Inflammatory macrophage treated with lipopolysaccharide for 1 hour (primary cell): ENCODE measurements around the gene SYNE1.

Experiments used
- DNase-seq, 2 donors: peaks; one replicate each; pipeline ENCODE4 v3.0.0-alpha.2; 2020 to 2022

SYNE1 gene

DNA sequence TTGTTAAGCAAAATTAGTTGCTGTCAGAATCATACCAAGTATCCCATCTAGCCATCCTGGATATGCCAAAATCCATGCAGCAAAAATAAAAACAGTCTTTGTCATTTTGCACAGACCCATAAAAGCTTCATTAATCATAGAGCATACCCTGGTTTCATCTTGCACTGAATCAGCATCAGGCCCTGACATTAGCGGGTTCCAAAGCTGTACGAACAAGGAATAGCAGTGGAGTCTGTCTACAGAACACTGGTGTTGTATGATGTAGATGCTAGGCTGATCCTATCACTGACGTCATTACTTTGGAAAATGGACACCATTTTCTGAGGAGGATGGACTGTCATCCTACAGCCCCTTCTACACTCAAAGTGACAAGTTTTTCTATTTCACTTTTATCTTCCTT lies 514.1 kb downstream of the SYNE1 start:
- DNase-seq: no peak

DNA sequence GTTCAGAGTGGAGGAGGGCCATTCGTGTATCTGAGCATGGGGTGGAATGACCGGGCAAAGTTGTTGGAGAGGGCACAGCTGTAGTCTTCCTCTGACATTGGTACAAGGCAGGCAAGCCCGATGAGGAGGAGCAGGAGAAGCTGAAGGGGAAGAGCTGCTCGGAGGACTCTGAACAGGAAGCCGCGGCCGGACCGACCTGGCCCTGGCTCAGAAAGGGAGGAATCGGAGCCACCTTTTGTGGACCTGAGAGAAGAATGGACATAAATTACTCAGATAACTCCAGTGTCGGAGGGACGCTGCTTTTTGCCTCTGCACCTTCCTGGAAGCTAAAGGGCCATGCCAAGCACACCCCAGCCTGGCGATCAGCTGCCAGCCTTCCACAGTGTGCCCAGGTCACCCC lies 514.7 kb downstream of the SYNE1 start:
- DNase-seq: no peak

DNA sequence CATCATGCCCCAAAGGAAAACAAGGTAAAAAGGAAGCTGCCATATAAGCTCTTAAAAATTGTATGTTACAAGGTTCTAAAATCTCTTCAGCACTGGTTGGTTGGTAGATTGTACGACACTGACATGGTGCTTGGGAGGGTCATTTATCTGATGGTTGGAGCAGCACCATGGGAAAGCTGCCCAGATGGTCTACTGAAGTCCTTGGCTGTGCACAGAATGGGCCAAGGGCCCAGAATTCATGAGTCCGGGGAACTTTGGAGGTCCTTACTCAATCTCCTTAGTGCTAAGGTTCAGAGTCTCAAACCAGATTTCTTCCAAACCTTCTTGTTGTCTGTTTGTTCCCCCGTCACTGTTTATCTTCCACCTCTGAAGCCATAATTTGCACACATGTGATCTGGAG lies 515.3 kb downstream of the SYNE1 start:
- DNase-seq: no peak

DNA sequence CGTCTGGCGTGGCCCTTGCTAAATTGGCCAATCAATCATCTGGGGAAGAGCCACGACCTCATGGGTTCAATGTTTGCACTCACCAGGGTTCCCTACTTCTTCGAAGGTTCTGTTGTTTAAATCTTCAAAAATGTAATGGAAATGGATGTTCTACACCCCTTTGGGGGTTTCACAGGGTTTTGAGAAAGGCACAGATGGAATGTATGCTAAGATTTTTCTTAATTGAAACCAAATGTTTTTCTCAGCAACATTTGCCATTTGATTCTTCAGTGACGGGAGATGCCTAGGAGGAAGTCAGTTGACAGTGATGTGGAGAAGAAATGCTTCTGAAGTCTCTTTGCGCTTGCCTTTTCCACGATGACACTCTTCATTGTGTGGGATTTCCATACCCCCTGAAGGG lies 517.3 kb downstream of the SYNE1 start:
- no peak for DNase-seq

DNA sequence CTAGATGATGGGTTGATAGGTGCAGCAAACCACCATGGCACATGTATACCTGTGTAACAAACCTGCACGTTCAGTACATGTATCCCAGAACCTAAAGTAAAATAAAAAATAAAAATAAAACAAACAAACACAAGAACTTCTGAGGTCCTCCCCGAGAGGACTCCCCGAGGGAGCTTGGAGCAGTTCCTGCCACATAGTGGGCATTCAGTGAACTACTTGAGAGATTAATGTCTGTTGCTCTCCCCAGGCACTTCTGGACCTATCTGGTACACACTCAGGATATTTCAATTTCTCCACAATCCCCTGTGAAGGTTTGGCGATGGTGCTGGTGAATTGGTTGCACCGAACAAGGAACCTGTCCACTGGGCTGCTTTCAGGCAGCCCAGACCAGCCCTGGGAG lies 518.5 kb downstream of the SYNE1 start:
- DNase-seq: no peak

DNA sequence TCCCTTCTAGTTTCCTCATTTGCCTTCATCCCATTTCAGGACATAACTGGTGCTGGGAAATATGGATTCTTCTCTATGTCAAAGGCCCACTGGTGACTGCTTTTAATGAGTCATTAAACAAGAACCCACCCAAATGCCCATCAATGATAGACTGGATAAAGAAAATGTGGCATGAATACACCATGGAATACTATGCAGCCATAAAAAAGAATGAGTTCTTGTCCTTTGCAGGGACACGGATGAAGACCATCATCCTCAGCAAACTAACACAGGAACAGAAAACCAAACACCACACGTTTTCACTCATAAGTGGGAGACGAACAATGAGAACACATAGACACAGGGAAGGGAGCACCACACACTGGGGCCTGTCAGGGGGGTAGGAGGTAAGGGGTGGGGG lies 518.9 kb downstream of the SYNE1 start:
- DNase-seq: no peak

DNA sequence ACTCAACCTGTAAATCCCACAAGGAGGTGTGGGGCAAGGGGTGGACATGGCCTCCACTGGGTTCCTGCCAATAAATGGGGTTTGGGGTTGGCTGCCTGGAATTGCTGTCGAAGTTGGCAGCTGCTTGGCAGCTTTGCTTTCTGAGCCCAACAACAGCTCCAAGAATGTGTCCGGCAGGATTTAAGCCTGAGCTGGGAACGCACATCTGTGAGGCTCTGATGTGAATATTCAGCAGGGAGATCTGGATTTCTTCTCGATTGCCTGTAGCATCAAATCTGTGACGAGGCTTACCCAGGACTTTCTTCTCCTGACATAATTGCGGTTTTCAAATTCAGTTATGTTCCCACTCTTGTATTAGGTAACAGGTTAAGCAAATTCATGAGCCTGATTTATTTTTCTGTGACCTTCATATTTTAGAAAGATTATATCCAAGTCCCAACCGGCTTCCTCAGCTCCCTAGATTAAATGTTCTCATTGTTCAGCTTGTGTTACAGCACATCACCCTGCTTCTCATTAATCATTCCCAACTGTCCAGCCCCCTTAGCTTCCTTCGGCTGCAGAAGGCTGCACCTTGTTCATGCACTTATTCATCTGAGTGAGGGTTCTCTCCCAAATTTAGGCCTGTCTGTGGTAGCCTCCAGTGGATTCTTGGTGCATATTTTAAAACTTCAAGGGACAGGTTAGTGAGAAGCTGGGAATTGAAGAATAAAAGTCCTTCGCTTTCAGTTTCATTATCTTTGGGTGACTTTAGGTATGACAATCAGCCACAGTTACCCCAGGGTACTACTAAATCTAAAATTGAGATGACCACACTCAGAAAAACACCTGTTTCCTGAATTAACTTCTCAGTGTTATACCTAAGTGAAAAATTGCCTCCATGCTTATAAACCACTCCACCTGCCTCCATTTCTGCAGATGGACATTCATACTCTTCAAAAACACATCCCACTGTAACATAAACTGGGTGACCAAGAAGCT lies 519.7 kb downstream of the SYNE1 start:
- no peak for DNase-seq

DNA sequence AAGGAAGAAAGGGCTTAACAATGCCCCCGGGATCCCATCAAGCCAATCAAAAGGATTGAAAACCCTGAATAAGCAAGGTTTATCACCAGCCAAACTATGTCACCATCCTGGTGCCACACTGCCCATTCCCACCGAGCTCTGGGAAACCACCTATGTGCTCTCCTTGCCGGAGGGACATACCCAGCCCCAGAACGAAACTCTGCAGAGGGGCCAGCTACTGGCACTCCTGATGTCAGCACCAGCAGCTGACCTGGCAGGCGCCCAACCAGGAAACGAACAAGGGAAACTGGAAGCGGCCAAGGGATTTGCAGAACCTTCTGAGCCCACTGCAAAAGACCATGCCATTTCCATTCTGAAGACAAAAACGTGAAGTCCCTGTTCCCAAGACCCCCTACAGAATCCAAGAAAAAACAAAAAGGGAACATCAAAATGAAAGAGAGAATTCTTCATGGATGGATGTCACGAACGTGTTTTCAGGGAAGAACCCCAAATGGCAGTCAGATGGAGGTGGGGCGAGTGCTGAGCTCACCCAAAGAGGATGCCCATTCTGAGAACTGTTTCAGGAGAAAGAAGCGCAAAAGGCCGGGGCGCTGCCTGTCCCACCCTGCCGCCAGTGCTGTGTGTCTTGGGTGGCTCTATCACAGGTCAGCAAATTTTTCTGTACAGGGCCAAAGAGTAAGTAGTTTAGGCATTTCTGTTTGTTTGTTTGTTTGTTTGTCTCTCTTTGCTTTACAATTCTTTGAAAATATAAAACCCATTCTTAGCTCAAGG lies 524.5 kb downstream of the SYNE1 start:
- DNase-seq: peak; percentile 16 to 56

DNA sequence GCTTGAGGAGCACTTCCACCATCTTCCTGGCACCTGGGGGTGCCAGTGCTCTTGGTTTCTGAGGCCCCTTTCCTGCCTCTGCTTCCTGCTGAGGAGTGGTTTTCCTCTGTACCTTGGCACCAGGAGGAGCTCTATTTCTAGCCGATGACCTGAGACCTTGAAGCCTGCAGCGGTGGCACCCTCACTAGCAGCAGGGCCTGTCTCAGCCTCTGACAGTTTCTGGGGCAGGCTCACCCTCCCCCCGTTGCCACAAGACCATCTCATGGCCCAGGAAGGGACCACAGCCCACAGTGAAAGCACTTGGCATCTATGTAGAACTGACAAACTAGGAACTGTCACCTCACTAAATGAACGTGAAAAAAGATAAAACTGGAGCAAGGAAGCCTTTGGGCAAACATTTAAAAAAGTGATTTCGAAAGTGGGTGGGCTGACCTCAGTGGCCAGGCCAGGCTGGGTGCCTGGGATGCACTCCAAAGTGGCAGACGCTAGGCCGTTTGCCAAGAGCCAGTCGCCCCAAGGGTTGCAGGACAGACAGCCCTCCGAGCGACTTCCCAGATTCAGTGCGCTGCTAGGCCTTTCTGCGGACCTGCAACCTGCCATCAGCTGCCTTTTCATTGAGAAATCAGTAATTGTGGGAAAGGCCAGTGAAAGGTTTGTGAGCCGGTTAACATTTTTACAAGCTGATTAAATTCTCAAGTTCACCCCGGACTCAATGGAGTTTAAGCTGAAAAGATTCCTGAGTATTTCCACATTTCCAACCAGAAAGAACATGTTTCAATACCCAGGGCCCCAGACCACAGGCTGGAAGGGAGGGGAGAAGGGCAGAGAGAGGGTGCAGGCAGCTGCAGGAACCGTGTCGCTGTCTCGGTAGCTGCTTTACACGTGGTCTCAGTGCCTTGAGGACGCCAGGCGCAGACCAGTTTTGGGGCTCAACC lies 526.0 kb downstream of the SYNE1 start:
- DNase-seq: no peak

DNA sequence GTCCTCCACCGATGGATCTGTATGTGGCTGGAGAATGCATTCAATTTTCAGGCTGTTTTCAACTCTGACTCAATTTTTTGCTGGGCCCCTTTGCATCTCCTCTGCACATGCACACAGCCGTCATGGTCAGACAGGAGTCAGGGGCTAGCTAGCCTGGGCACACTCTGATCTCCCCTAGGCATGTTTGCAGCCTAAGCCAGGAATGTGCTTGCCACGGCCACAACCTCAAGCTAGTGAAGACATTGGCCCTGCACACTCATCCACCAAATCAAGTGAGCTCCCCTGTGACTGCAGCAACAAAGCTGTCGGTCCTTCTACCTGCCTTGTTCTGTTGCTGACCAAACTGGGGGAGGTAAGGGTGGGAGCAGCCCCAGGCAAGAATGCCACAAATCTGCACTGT lies 529.2 kb downstream of the SYNE1 start:
- no peak for DNase-seq

DNA sequence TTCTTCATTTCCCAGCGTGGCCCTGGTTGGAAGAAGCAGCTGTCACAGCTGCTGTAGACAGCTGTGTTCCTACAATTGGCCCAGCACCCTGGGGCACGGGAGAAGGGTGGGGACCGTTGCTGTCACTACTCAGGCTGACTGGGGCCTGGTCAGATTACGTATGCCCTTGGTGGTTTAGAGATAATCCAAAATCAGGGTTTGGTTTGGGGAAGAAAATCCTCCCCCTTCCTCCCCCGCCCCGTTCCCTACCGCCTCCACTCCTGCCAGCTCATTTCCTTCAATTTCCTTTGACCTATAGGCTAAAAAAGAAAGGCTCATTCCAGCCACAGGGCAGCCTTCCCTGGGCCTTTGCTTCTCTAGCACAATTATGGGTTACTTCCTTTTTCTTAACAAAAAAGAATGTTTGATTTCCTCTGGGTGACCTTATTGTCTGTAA lies 537.0 kb downstream of the SYNE1 start:
- DNase-seq: peak; percentile 90 to 94

DNA sequence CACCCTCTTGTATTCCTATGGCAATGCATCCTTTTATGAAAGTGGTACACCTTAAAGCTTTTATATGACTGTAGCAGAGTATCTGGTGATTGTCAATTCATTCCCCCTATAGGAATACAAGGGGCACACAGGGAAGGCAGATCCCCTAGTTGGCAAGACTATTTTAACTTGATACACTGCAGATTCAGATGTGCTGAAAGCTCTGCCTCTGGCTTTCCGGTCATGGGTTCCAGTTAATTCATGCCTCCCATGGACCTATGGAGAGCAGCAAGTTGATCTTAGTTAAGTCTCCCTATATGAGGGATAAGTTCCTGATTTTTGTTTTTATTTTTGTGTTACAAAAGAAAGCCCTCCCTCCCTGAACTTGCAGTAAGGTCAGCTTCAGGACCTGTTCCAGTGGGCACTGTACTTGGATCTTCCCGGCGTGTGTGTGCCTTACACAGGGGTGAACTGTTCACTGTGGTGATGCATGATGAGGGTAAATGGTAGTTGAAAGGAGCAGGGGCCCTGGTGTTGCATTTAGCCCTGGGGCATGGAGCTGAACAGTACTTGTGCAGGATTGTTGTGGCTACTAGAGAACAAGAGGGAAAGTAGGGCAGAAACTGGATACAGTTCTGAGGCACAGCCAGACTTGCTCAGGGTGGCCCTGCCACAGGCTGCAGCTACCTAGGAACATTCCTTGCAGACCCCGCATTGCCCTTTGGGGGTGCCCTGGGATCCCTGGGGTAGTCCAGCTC lies 537.5 kb downstream of the SYNE1 start:
- DNase-seq: no peak

DNA sequence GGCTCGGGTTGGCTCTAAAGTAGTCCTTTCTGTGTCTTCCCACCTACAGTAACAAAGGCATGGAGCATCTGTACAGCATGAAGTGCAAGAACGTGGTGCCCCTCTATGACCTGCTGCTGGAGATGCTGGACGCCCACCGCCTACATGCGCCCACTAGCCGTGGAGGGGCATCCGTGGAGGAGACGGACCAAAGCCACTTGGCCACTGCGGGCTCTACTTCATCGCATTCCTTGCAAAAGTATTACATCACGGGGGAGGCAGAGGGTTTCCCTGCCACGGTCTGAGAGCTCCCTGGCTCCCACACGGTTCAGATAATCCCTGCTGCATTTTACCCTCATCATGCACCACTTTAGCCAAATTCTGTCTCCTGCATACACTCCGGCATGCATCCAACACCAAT lies 538.5 kb downstream of the SYNE1 start:
- no peak for DNase-seq

DNA sequence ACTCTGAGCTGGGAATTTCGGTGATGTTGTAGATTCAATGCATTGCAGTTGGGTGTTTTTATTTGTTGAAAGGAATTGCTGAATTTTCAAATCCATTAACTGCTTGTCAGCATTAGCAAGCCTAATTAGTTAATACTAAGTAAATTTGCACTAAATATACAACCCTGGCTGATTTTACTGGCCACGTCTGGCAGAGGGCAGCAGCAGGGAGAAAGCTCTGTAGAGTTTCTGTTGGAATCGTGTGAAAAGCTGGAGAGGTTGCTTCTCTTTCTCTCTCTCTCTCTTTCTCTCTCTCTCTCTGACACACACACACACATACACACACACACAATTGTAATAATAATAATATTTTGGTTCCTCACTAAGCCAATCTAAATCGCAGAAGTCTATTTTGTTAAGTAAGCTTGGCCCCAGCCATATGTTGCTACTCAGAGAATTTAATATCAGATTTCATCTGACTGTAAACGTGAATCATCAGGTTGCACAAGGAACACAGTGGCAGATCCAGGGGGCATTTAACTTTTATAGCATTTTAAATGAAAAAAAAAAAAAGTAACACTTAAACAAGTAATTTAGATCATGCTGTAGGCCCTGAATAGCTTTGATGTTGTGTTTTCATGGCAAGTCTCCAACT lies 540.2 kb downstream of the SYNE1 start:
- DNase-seq: no peak

DNA sequence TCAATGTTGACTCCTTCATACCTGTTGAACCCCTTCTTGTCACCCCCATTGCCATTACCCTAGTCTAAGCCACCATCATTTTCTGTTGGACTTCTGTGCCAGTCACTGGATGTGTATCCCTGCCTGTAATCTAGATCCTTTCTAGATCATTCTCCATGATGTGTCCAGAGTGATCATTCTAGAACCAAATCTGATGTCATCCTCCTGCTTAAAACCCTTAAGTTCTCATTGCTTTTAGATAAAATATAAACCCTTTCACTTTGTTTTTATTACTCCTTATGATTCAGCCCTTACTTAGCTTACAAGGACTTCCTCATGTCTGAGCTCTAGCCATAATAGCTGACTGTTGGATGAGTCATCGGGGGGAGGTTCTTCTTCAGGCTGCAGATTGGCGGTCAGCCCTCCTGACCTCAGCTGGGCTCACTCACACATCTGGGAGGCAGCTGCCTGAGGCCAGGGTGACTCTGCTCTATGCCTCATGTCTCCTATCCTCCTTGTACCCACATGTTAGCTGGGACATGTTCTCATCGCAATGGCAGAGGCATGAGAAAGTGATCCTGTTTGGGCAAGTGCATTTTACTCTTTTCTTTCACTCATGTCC lies 542.1 kb downstream of the SYNE1 start:
- peak; percentile 79 to 90 for DNase-seq

DNA sequence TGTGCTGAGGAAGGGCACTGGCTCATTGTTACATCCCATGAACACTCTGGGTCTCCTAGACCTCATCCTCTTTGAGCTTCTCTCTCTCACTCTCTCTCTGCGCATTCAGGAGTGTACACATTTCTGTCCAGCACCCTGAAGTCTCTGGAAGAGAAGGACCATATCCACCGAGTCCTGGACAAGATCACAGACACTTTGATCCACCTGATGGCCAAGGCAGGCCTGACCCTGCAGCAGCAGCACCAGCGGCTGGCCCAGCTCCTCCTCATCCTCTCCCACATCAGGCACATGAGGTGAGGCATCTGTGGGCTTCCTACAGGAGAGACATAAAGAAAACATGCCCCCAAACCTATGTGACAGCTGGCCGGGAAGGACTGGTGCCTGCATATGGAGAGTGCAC lies 542.9 kb downstream of the SYNE1 start:
- no peak for DNase-seq

DNA sequence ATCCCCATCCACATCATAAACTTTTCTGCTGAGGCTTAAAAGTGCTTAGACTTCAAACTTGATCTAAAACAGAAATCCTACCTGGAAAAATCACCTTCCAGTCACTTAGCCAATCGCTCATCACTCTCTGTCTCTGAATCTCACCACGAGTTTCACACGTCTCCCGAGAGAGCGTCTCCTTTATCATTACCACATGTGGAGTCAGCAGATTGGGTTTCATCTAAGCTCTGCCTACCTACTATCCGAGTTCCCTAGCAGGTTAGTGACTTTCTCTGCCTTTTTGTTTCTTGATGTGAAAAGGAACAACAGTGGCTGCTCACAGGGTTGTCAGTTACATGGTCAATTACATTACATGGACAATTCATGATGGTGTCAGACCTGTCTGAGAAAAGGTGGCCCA lies 543.5 kb downstream of the SYNE1 start:
- DNase-seq: no peak

DNA sequence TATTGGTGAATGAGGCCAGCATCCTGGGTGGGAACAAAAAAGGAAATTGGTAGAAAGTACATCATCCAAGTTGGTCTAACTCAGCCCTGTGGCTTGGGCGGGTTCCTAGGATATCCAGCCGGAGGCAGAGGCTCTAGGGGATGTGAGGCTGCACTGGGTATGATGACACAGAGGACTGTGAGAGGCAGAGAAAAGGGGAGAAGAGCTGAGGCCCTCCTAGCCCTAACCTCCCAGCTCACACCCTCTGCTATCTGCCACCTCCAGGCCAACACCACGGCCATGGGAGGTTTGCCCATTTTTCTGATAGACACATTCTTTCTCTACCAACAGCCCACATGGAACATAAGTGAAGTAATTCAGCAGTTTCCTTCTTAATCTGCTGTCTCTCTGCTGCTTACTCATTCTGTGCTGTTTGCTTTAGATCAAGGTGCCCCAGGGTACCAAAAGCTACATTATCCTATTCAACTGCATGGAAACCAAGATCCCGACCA lies 545.3 kb downstream of the SYNE1 start:
- no peak for DNase-seq

DNA sequence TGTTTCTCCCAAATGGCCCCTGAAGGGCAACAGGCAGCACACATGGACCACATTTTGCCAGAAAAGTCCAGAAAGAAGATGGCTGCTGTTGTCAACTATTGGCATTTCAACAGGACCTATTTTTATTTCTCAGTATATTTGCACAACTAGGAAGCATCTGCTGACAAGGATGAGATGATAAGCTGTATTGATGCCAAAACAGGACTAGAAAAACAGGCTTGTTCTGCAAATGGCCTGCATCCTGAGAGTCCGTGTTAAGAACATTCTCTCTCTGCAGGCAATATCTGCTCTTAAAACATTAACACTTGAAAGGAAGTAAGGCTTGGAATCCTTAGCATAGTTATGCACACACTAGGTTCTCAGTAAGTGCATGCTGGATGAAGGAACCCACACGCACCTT lies 546.0 kb downstream of the SYNE1 start:
- no peak for DNase-seq

DNA sequence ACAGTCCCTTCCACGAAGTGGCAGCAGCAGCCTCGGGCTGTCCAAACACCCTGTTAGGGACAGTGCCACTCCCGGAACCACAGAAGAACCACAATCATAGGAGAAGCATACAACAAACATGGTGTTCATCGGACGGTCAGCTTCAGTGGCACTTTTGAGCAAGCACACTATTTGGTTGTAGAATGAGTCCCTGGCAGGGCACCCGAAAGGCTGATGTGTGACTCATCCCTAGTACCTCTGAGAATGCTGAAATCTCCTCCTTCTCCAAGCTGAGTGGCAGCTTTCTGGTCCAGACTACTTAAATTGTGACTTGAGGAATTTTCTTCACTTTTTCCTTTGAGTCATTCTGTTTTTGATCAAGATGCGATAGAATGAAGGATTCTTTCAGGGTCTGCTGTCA lies 547.2 kb downstream of the SYNE1 start:
- no peak for DNase-seq

DNA sequence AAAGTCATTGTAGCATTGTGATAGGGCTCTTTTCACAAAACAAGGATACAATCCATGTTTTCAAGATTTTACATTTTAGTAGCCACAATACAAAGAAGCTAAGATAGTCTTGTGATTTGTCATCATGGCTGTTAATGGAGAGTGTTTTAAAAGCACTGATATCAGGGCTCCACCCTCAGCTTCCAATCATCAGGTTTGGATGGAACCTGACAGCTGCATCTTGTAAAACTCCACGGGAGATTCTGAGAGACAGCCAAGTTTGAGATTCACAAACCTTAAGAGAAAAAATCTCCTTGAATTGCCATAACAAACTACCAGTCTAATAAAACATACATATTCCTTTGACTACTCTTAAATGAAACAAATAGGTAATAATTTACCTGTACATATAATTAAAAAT lies 549.5 kb downstream of the SYNE1 start:
- no peak for DNase-seq
